IPS-20b (cell line): ENCODE data around the gene TNIP1.
A peak's percentile ranks its signal among the peaks of the same experiment; 100 is the strongest.

Experiments used
- H3K27ac ChIP-seq: one replicate; pipeline ENCODE4 v1.5.1; 2013; ENCODE audit warnings: low read length
- H3K27me3 ChIP-seq: 2 replicates; pipeline ENCODE4 v1.6.1; 2013; ENCODE audit warnings: mild to moderate bottlenecking, low read length, inconsistent platforms; ENCODE audit not compliant: insufficient read depth
- H3K36me3 ChIP-seq: 2 replicates; pipeline ENCODE4 v1.6.1; 2013; ENCODE audit warnings: low read depth, mild to moderate bottlenecking, inconsistent platforms, low read length, moderate library complexity; ENCODE audit not compliant: insufficient read depth
- H3K4me1 ChIP-seq: 2 replicates; pipeline ENCODE4 v1.6.1; 2013; ENCODE audit warnings: mild to moderate bottlenecking, control low read depth, inconsistent platforms, low read length, moderate library complexity; ENCODE audit not compliant: insufficient read depth
- H3K4me3 ChIP-seq: 2 replicates; pipeline ENCODE4 v1.5.1; 2013; ENCODE audit warnings: mild to moderate bottlenecking, low read length, inconsistent platforms
- H3K9ac ChIP-seq: 2 replicates; pipeline ENCODE4 v1.6.1; 2013; ENCODE audit warnings: low read depth, mild to moderate bottlenecking, inconsistent platforms, low read length, moderate library complexity
- H3K9me3 ChIP-seq: 2 replicates; pipeline ENCODE4 v1.6.1; 2013; ENCODE audit warnings: mild to moderate bottlenecking, low read depth, low read length, inconsistent platforms; ENCODE audit not compliant: insufficient read depth

TNIP1 gene

GRCh38 chr5:151089726-151090125 lies 8.9 kb upstream of the TNIP1 start:
- peaks cover 14% of the 10 kb centered on the region for H3K4me1 ChIP-seq
- no peak overlapping the region for H3K9ac ChIP-seq
- H3K9me3 ChIP-seq = no peaks in the 10 kb centered on the region
- no peak overlapping the region for H3K27ac ChIP-seq
- H3K36me3 ChIP-seq = no peaks in the 10 kb centered on the region
- H3K4me3 ChIP-seq = no peak overlapping the region
- H3K27me3 ChIP-seq = no peaks in the 10 kb centered on the region

DNA sequence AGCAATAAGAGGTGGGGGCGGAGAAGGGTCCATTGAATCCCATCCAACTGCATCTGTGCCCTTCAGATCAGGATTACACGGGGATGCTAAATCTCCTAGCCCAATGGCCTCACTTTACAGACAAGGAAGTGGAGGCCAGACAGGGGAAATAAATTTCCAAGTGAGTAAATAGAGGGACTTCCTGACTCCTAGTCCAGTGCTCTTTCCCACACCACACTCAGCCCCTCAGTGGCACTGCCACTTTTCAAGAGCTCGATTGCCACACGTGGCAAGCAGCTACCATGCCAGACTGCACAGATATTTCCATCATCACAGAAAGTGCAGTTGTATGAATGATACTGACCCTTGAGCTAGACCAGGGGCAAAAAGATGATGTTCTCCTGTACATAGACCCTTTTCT lies 8.2 kb upstream of the TNIP1 start:
- H3K9me3 ChIP-seq = no peaks in the 10 kb centered on the region
- no peak overlapping the region for H3K4me3 ChIP-seq
- no peaks in the 10 kb centered on the region for H3K27me3 ChIP-seq
- peaks cover 7% of the 10 kb centered on the region; the same call in 1 of the 2 replicates for H3K4me1 ChIP-seq
- H3K27ac ChIP-seq = no peak overlapping the region
- H3K36me3 ChIP-seq = no peaks in the 10 kb centered on the region
- no peak overlapping the region for H3K9ac ChIP-seq

DNA sequence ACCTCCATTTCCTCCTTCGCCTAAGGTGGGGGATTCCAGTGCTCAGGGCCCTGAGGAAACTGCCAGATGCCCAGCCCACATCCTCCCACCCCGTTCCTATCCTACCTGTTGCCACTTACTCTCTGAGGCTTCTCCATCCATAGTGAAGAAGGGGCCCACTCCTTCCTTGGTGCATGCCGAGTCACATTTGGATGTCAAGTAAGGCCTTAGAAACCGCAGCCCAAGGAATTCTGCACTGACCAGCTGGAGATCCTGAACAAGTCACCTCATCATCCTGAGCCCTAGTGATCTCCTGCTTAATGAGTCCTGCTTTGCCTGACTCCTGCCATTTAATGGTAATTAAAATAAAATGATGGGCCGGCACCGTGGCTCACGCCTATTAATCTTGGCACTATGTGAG lies 6.7 kb upstream of the TNIP1 start:
- no peaks in the 10 kb centered on the region for H3K4me1 ChIP-seq
- H3K27me3 ChIP-seq = no peaks in the 10 kb centered on the region
- no peaks in the 10 kb centered on the region for H3K36me3 ChIP-seq
- H3K27ac ChIP-seq = no peak overlapping the region
- H3K9ac ChIP-seq = no peak overlapping the region
- no peak overlapping the region for H3K4me3 ChIP-seq
- H3K9me3 ChIP-seq = no peaks in the 10 kb centered on the region

DNA sequence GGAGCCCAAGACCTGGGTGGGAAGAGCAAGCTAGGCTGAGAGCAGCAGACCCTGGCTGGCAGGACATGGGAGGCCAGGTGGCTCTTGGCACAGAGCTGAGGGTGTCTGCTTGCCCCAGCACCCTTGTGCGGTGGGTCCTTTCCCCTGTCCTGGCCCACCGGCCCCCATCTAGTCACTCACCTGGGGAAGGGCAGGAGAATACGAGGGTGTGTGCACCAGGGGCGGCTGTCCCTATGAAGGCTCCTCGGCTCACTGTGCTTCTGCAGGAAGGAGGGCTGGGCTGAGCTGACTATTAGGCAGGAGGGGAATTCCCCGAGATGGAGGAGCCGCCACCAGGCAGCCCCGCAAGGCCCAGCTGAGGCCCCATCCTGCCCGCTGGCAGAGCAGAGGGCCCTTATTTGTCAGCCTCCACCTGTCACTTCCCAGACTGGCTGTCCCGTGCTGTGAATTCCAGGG lies 6.1 kb upstream of the TNIP1 start:
- Histone ChIP-seq H3K9ac (no peak overlapping the region), H3K4me1 (peaks cover 2% of the 10 kb centered on the region; the same call in 1 of the 2 replicates), H3K9me3 (no peaks in the 10 kb centered on the region), H3K27ac (no peak overlapping the region), H3K36me3 (no peaks in the 10 kb centered on the region), H3K4me3 (no peak overlapping the region), H3K27me3 (no peaks in the 10 kb centered on the region; the same call in 1 of the 2 replicates)

GRCh38 chr5:151086192-151086869 lies 5.5 kb upstream of the TNIP1 start:
- Histone ChIP-seq H3K9ac (no peak overlapping the region), H3K4me3 (no peak overlapping the region), H3K36me3 (no peaks in the 10 kb centered on the region), H3K4me1 (peaks cover 6% of the 10 kb centered on the region; the same call in 1 of the 2 replicates), H3K9me3 (no peaks in the 10 kb centered on the region), H3K27me3 (no peaks in the 10 kb centered on the region; the same call in 1 of the 2 replicates), H3K27ac (no peak overlapping the region)

GRCh38 chr5:151085517-151086041 lies 4.7 kb upstream of the TNIP1 start:
- no peak overlapping the region for H3K4me3 ChIP-seq
- no peaks in the 10 kb centered on the region for H3K9me3 ChIP-seq
- peaks cover 6% of the 10 kb centered on the region; the same call in 1 of the 2 replicates for H3K4me1 ChIP-seq
- H3K36me3 ChIP-seq = no peaks in the 10 kb centered on the region
- H3K27ac ChIP-seq = no peak overlapping the region
- H3K27me3 ChIP-seq = no peaks in the 10 kb centered on the region; the same call in 1 of the 2 replicates
- H3K9ac ChIP-seq = no peak overlapping the region

DNA sequence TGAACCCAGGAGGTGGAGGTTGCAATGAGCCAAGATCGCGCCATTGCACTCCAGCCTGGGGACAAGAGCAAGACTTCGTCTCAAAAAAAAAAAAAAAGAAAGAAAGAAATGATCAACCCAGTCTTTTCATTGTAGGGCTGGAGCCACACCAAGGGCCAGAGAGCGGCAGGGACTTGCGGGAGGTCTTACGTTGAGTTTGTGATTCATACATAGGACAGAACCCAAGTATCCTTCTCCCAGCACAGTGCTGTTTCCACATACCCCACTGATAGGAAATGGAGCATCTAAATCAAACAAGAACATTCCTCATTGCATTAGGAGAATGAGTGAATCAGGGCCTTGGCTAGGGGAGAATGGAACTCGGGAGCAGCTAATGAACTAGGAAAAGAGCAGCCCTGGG lies 3.5 kb upstream of the TNIP1 start:
- Histone ChIP-seq H3K9me3 (no peaks in the 10 kb centered on the region), H3K36me3 (no peaks in the 10 kb centered on the region), H3K27ac (no peak overlapping the region), H3K27me3 (peaks cover 7% of the 10 kb centered on the region; the same call in 1 of the 2 replicates), H3K4me1 (peaks cover 11% of the 10 kb centered on the region; the same call in 1 of the 2 replicates), H3K4me3 (no peak overlapping the region), H3K9ac (no peak overlapping the region)

DNA sequence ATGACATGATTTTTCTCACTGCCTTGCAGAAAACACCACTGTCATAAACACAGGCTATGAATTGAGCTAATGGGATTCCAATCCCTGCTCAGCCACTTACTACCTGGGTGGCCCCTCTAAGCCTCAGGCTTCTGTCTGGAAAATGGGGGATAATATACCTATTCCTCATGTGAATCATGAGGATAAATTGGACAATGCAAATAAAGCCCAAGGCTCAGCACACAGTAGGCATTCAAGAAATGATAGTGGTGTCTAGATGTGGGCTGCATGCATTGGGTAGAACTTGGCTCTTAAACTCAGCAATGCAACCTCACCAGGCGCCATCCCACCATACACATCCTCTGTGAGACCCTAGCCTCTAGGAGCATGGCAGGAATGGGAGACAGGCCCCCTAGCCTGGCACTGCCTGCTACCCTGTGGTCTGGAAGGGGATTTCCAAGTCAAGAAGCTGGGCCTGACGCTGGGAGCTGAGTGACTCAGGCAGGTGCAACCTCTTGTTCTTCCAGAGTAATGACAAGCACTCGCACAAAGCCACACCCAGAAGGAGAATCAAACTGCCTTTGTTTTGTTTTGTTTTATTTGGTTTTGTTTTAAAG lies 2.3 kb upstream of the TNIP1 start:
- H3K9ac ChIP-seq = no peak overlapping the region
- H3K27me3 ChIP-seq = peaks cover 7% of the 10 kb centered on the region; the same call in 1 of the 2 replicates
- no peak overlapping the region for H3K27ac ChIP-seq
- no peaks in the 10 kb centered on the region for H3K36me3 ChIP-seq
- no peaks in the 10 kb centered on the region for H3K9me3 ChIP-seq
- peaks cover 11% of the 10 kb centered on the region; the same call in 1 of the 2 replicates for H3K4me1 ChIP-seq
- no peak overlapping the region for H3K4me3 ChIP-seq

GRCh38 chr5:151082282-151082902 lies 1.6 kb upstream of the TNIP1 start:
- Histone ChIP-seq H3K4me3 (peak overlapping the region; percentile 80; the same call in 1 of the 2 replicates), H3K4me1 (peaks cover 11% of the 10 kb centered on the region; the same call in 1 of the 2 replicates), H3K27me3 (peaks cover 7% of the 10 kb centered on the region; the same call in 1 of the 2 replicates), H3K27ac (no peak overlapping the region), H3K9me3 (no peaks in the 10 kb centered on the region), H3K36me3 (no peaks in the 10 kb centered on the region), H3K9ac (no peak overlapping the region)

DNA sequence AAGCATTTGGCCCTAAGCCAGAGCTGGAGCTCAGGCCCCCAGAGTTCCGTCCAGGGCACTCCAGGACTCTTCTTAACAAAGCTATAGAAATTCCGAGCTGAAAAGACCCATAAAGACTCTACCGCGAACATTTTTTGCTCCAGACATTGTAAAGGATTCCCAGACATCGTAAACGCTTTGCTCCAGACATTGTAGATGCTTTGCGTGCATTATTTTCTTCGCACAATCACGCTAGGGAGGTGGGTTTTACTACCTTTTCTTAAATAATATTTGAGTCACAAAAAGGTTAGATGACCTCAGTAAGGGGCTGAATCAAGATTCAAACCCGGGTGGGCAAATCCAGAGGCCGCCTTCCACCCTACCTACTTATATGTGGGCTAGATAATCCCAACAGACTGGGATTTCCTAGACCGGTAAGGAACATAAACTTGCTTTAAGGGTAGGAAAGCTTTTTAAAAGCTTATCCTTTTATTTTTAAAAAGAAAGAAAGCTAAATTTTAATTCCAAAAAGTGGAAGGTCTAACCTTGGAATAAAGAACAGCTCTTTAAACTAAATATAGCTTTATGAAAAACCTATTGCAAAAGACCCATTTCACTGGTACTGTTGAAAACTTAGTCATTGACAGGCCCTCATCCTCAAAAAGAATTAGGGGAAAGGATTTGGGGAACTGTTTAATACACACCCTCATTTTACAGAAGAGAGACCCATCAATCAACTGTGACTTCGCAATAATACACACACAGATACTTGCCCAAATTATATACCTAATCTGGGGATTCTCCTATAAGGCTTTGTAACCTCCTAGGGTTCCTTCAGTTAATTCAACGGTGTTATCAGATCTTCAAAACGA lies 822 bp upstream of the TNIP1 start:
- Histone ChIP-seq H3K9ac (peak overlapping the region; percentile 77; the same call in 1 of the 2 replicates), H3K27me3 (peaks cover 7% of the 10 kb centered on the region; the same call in 1 of the 2 replicates), H3K36me3 (no peaks in the 10 kb centered on the region), H3K4me1 (peaks cover 11% of the 10 kb centered on the region; the same call in 1 of the 2 replicates), H3K4me3 (peak overlapping the region; percentile 80), H3K9me3 (no peaks in the 10 kb centered on the region), H3K27ac (no peak overlapping the region)
